DMS79 (cell line): ENCODE results near the gene NRP1.
A peak's percentile ranks its signal among the peaks of the same experiment; 100 is the strongest.
"Not testable (repeated sequence)": the region's sequence is repeated elsewhere in the genome, so short reads cannot be mapped to it uniquely, and the experiment has no call there.

Experiments
- DNase-seq: peaks from one replicate; lab custom pipeline; 2025; lab: John Stamatoyannopoulos, UW

NRP1 gene

DNA sequence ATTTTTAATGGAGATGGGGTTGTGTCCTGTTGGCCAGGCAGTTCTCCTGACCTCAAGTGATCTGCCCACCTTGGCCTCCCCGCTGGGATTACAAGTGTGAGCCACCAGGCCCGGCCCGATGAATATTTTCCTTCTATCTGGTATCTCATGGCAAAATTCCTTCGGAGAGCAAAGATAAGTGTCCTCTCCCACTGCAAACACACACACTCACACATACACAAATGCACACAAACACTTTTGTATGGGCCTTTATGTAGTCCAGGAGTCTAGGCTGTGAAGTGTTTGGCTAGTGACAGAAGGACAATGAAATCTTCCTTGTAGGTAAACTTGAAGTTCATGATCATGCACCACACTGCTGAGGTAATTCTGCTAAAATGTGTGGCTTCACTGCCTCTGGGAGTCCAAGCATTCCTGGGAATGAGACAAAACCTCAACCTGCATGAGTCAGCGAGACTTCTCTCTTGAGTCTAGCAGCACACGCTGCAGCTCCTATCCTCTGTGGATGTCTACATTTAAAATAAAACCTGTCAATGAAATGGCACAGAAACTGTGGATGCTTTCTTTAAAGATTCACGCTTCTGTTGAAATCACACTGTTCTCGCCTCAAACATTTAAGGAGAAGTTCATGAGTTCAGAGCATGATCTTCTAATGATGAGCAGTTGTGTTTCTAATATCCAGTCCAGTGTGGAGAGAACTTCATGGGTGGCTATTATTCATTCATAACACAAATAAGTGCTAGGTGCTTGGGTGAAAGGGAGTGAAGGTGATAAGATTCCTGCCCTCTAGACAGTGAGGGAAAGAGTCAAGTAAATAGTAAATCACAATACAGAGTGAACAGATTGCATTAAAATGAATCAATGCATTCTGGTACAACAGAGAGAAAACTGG, 96.5 kb downstream of the NRP1 start:
- no peak for DNase-seq

DNA sequence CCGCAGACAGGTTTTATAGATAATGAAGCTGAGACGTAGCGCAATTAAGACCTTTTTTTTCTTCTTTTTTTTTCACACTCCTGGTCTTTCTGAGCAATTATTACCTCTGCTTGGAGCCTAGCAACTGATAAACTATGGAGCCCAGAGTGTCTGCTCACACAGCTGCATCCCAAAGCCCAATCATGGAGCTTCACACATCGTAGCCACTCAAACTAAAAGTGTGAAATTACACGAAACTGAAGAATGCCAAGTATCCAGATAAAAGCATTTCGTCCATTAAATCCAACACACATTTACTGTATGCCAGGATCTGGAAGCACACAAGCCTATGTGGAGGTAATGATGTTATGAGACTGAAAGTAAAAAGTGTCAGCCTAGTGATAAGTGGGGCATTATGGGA, 97.6 kb downstream of the NRP1 start:
- no peak for DNase-seq

DNA sequence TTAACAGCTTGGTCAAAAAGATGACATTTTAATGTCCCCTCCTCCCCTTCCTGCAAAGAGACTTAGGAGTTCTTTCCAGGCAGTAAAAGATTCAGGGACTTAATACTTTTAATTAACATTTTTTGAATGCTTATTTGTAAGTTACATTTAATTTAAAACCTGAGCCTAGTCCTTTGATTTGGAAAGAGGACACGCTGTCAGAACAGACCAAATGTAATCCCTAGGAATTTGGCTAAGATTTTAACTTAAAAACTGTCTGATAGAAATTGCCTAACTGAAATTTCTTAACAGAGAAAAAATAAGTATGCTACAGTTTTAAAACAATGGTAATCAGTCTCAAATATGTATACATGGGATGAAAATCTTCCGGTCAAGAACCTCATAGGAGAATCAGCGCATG, 98.5 kb downstream of the NRP1 start:
- DNase-seq: no peak

DNA sequence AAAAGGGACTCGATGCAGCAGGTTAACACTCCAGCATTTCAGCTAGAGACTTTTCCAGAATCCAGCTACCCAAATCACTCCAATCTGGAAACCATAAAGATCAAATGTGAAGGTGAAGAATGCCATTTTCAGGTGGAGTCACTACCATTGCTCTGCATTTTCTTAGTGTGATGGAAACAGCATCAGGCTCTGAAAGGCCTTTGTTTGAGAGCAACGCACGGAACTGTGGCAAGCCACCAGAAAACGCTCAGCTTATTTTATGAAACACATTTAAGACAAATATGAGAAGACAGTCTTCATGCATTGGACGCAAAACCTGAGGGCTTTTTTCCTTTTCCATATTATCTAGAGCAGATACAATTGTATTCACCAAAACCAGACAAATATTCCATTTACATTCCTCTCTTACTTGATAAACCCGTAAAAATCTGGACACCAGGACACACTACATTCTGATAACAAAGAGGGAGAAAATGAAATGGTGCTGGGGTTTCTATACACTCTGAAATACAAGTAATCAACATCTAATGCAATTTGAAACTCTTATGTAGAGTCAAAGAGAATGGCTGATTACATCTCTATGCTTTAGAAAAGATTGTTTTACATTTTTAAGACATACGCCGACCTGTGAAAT, 99.1 kb downstream of the NRP1 start:
- no peak for DNase-seq

DNA sequence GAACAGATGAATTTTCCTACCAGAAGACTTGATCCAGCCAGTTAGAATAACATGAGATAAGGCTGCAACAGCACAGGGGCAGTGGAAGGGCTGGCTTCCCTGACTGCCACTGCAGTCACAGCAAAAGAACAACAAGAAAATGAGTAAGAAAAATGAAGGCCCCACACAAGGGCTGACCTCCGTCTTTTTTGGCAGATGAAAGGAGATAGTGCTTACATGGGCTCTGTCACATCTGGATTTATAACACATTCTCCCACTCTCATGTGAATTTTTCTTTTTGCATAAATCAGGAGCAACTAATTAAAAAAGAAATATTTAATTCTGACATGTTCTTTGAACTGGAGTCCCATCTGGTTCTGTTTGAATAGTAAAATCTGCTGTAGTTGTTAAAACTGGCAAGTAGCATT, 99.6 kb downstream of the NRP1 start:
- no peak for DNase-seq

DNA sequence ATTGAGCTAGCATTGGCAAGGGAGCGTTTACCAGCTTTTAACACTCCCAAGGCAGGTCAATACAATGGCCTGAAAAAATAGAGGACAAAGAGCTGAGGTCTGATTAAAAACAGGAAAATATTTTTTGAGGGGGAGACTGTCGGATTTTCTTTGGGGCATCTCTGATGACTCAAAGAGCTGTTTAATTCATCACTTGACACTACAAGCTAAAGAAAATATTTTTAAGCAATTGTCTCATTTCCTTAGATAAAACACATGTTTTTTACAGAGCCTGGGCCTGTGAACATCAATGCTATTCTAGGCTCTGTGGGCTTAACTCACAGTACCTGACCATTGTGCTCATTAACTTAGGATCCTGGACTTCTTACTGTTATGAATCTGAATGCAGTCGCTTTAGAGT, 100.8 kb downstream of the NRP1 start:
- no peak for DNase-seq

DNA sequence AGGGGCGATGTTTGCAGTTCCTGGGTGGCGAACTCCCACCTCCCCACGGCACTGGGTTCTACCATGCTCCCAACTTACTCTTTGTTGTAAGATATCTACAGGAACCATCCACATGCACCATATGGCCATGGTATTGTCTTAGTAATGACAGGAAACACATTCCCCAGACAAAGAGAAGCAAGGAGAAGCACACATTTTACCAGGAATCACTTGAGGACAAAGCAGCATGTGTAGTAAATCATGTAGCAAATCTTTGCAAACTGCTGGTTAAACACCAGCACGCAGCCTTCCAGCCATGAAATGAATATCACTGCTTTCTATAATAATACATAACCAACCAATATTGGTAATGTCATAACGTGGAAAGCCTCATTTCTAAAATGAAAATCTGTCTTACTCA, 101.2 kb downstream of the NRP1 start:
- DNase-seq: no peak

DNA sequence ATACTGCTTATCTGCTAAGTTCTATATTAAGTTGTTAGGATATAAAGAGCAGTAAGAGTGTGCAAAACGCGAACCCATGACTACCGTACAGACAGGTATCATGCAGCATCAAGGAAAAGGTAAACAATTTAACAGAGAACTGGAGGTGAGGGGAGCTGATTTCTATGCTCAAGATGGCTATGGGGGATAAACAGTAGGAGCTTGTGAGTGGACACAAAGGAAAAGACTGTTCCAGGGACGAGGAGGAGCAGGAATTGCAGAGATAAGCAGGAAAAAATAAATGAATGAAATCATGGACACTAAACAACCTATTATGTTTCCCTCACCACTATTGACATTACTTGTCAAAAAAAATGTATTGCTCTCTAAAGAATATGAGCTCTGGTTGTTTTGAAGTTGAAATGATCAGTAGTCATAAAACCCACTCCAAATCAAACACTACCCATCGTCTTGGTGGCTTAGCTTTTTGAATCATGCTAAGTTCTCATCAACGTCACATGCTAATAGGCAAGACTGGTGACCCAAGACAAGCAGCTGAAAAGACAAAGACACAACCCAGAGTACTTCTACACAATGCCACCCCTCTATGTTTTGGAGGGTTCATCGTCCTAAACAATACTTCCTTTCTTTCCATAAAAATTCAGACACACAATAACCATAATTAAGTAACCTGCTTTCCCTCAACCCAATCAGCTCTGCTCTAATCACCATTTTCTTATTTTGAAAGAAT, 102.7 kb downstream of the NRP1 start:
- DNase-seq: no peak

DNA sequence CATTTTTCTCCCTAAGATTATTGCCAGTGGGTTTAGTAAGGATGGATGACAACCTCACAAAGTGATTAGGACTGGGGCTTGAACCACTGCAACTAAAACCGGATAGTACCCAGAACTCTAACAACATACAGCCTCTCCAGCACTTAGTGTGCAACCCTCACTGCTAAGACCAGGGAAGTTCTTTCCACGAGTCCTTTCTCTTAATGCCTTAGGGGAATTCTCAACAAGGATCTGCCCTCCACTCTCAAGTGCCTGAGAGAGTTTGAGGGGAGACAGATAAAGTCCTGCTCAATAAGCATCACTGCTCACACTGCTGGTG, 104.6 kb downstream of the NRP1 start:
- DNase-seq: peak; percentile 38

DNA sequence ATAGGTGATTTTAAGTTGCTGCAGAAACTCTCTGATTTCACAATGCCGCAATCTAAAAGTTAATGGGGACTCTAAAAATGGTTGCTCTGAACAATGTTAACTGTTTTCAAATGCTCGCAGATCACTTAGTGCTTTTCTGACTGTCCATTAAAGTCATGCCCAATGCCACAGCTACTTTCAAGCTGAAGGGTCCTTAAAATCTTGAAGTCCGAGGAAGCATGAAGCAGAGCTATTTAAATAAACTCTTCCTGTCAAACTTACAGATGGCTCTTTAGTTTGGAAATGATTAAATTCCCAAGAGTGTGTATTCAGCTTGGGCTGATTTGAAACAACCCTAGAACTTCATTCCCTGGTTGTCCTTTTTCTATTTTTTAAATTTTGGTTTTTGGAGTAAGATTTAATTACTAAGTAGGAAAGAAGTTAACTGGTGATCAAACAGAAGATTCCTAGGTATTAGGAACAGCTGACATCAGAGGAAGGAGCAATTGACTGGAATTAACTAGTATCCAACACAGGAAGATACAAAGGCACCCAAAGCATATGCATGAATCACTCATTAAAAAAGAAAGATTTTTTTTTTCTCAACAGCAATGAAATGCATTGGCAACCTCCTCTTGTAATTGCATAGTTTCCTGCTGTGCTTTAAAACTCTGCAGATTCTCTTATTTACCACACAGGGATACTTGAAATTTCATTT, 105.1 kb downstream of the NRP1 start:
- peak; percentile 87 for DNase-seq

DNA sequence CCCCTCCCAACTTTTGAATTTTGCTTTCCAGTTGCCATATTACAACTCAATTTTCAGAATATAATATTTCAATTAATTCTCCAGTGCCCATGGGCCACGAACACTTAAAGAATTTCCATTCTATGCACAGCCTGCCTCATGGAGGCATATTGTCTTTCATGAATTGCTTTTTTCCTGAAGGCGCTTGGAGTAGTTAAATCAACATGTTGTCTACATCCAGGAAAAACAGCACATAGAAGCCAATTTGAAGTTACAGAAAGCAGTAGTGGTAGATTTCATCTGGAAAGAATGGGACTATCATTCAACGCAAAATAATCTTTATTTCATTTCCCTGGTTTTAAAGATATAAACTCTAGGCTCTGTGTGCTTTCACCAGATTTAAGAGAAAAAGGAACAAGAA, 106.0 kb downstream of the NRP1 start:
- DNase-seq: no peak

DNA sequence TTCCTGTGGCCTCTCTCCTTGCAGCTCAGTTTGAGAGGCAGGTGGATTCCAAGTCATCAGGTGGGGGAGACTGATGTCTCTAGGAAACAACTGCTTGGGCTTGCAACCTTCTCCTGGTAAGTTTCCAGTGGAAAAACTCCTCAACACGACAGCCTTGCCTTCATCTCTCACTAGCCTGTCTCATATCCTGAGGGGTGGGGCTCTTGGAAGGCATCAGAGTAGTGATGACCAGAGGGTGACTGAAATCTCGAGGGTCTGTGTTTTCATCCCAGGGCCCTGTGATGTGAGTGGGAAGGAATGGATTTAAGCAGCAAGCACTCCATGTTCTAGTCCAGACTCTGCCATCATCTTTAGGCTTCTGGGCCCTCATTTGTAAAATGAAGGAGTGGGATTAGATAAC, 107.0 kb downstream of the NRP1 start:
- DNase-seq: no peak

DNA sequence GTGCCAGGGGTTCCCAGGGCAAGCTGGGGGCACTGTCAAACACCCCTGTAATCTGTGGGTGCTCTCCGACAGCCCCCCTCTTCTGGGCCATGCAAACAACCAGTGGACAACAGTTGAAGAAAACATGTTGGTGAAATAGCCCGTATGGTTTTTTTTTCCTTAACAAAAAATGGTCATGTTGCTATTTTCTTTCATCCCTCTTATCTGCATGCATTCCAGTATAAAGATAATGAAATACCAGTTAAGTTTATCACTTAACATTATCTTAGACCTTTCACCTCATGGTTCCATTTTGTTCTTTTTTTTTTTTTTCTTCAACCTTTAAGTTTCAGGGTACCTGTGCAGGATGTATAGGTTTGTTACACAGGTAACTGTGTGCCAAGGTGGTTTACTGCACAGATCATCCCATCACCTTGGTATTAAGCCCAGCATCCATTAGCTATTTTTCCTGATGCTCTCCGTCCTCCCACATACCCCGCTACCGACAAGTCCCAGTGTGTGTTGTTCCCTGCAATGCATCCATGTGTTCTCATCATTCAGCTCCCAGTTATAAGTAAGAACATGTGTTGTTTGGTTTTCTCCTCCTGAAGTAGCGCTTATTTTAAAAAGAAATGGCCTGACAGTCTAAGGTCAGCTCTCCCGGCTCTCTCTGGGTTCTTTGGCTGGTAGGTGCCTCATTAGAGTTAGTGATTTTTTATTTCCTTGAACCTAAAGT, 110.1 kb downstream of the NRP1 start:
- DNase-seq: no peak

DNA sequence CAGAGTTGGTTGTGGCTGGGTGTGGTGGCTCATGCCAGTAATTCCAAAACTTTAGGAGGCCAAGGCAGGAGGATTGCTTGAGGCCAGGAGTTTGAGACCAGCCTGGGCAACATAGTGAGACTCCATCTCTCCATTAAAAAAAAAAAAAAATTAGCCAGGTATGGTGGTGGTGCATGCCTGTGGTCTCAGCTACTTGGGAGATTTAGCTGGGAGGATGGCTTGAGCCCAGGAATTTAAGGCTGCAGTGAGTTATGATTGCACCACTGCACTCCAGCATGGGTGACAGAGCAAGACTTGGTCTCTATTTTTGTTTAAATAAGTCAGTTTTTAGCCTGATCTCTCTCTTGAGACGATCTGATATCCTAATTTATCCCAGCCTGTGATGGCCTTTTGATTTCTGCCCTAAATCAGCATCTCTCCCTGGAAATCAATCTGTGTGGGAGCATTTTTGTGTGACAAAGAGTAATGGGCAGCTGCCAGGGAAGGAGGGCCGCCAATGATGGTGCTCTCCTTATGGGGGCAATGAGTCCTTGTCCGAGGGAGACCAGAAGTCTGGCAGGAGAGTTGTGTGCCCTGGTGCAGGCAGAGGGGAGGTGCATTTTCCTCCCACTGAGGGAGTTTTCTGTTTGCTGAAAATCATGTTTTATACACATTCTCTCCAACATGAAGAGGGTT, 111.0 kb downstream of the NRP1 start:
- no peak for DNase-seq

DNA sequence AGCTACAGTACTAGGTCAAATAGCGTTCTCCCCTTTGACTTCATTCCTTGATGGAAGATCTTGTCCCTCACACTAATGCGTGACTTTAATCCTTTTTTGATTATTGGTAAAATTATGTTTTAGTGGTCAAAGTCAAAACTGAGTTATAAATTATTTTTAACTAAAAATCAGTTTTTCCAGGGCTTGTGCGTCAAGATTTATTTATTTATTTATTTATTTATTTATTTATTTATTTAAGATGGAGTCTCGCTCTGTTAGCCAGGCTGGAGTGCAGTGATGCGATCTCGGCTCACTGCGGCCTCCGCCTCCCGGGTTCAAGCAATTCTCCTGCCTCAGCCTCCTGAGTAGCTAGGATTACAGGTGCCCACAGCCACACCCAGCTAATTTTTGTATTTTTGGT, 112.2 kb downstream of the NRP1 start:
- DNase-seq: not testable (repeated sequence)

DNA sequence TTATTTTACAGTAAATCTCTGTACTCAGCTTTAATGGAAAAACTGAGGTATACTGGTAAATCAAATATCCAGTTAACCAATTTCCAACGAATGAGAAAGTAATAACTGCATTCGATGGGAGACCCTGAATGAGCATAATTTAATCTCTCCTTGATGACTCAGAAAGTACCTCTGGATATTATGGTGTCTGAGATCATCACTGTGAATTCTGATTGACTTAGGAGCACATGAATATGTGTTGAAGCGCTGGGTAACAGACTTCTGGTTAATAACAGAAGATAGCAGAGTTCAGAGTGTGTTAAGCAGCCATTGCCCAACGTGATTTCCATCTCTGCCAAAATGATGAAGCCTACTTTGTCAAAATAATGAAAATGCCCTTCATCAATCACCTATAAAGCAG, 116.6 kb downstream of the NRP1 start:
- no peak for DNase-seq

DNA sequence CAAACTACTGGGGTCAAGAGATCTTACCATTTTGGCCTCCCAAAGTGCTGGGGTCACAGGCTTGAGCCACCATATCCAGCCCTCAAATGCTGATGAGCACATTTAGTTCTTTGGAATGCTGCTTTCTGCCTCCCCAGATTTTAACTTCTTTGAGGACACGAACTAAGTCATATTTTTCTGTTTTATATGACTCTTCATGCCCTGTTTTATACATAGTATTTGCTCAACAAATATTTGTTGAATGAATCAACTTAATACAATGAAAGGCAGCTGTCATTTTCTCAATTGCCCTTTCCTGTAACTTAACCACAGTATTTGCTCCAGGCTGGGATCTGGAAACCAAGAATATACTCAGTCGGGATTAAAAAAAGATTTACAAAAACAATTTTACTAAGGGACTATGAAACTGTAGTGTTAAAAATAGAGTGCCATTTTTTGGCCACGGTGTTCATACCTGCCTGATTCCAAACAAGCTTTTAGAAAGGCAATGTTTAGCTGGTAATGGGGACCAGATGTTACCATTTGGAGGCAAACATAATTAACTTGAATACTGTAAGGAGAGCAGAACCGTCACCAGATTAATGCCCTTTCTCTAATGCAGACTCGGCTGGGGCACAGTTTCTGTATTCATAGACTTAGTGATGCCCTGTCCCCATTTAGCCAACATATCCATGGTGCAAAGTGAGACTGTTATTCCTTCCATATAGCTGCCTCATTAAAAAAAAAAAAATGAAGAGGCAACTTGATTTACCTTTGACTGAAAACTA, 117.6 kb downstream of the NRP1 start:
- DNase-seq: no peak

DNA sequence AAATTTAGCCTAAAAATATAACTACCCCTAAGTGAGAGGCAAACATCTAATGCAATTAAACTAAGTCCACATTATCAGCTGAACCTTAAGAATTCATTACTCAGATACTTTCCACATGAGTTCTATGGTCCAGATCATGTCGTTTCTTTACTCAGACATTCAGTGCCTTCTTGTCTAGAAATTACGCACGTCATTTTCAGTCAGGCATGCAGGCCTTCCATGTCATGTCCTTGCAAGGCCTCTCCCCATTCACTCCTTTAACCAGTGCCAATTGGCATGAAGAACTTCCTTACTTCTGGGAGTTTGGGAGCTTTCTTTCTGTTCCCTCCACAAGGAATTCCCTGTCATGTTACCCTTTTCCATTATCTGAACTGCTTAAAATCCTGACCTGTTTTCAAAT, 118.8 kb downstream of the NRP1 start:
- no peak for DNase-seq

DNA sequence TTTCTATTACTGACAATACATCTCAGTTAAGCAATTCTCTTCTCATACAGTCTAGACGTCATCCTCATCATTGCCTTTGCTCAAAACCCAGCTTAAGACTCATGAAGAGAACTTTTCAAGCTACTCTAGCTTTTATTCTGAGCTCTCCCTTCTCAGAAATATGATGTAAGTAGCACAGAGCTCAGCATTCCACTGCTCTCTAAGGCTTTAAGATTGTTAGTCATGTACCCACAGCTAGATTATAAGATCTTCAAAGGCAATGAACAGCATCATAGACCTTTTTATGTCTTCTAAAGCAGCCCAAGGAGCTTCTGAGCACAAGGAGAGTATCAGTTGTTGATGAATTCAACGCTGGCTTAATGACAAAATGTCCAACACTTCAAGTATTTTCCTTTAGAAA, 119.3 kb downstream of the NRP1 start:
- DNase-seq: no peak

DNA sequence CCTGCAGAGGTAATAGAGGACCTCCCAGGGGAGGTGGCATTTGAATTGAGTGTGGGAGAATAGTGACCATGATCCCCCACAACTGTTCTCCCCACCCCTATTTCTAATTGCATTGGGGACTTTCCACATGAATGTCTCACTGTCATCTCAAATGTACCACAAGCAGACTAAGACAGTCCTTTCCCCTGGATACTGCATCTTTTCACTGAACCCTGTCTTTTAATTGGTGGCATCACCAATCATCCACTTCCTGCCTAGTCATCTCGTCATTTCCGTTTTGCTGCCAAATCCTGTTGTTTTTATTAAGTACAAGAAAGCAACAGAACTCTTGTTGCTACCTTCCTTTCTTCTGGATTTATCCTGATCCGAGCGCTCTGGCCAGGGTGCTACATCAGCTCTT, 120.3 kb downstream of the NRP1 start:
- DNase-seq: no peak
